HG03064 (cell line): ENCODE data around the gene LETM1.

Source experiments
- ATAC-seq: cut with Tn5 transposase; IDR thresholded peaks from one replicate; pipeline ENCODE4 v1.9.1; 2021; ENCODE audit warnings: low read depth; ENCODE audit not compliant: unreplicated experiment

Gene LETM1

DNA sequence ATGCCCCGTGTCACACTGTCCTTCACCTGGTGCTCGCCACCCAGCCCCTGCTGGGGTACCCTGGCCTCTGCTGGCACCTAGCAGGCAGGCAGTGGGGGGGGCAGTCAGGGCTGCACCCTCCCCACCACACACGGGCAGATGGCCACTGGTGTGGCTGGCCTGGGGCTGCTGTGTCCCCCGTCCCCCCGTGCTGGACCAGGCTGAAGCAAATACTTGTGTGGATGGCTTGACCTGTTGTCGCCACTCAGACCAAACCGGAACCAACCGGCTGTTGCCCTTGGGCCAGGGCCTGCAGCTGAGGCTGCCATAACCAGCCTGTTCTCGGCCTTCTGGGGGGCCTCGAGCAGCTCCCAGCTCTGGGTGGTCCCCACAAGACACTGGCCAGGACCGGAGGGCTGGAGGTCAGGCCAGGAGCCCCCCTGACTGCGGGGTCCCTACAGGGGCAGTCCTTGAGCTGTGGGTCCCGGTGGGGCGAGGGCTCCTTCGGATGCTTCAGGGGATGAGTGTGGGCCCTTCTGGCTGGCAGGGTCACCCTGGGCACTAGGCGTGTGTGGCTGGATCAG is 58.6 kb downstream of the LETM1 start:
- ATAC-seq = no peak

GRCh38 chr4:1796486-1797204 is 59.3 kb downstream of the LETM1 start:
- no peak for ATAC-seq

GRCh38 chr4:1795299-1796195 is 60.4 kb downstream of the LETM1 start:
- no peak for ATAC-seq

GRCh38 chr4:1794809-1795298 is 61.1 kb downstream of the LETM1 start:
- no peak for ATAC-seq

- no peak for ATAC-seq
These were observed 61.8 kb downstream of the LETM1 start for GRCh38 chr4:1793940-1794808.

GRCh38 chr4:1793496-1793840 is 62.5 kb downstream of the LETM1 start:
- ATAC-seq = no peak

GRCh38 chr4:1792832-1793495 is 63.0 kb downstream of the LETM1 start, which contains the start of gene FGFR3:
TSS of gene FGFR3 (plus strand) at chr4:1793293. CDS start at chr4:1793935, 642 bp downstream.
- ATAC-seq = no peak

DNA sequence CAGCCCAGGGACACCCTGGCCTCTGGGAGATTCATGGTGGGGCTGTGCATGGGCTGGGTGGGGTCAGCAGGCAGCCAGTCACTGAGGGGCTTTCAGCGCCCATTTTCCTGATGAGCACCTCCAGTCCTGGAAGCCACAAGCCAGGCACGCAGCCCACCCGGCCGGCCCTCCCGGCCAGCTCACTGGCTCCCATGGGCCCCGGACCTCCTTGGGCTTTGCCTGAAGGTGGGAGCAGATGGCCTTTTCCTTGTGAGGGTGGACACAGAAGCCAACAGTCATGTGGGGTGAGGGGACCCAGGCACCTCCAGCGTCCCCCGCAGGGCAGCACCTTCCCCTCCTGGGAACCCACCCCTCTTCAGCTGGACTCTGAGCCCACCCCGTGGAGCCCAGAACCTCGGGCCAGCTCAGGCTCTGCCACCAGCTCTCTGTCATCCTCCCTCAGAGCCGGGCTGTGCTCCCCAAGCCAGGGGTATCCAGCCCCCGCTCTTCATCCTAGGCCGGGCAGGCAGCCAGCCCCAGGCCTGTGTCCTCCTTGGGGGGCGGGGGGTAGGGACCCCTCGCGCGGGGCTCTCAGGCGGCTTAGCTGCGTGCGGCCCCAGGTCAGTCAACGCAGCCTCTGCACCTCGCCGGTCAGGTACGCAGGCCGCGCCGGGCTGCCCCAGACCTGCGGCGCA is 63.7 kb downstream of the LETM1 start:
- ATAC-seq = no peak

- no peak for ATAC-seq
These were observed 66.0 kb downstream of the LETM1 start for GRCh38 chr4:1790005-1790404.

DNA sequence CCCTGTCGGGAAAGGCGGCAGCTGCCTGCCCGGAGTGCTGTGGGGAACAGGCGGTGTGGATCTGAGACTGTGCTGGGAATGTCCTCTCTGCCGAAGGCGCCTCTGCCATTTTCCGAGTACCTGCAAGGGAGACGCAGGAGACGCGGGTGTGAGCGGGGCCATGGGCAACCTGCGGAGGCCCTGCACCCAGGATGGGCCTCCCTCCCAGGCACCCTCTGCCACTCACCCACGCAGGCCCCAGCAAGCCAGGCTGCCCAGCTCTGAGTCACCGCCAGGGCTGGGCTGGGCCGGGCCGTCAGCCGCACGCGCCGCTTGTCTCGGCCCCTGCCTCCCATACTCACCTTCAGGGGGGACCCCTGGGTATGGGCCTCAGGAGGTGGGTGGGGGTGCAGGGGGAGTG is 66.4 kb downstream of the LETM1 start:
- no peak for ATAC-seq

GRCh38 chr4:1788254-1788973 is 67.5 kb downstream of the LETM1 start:
- no peak for ATAC-seq

- ATAC-seq = no peak
These were observed 68.4 kb downstream of the LETM1 start for GRCh38 chr4:1787411-1788077.

- ATAC-seq = no peak
These were observed 69.2 kb downstream of the LETM1 start for GRCh38 chr4:1786544-1787362.

- no peak for ATAC-seq
These were observed 70.4 kb downstream of the LETM1 start for GRCh38 chr4:1785592-1785991.

- no peak for ATAC-seq
These were observed 71.0 kb downstream of the LETM1 start for GRCh38 chr4:1784789-1785591.

DNA sequence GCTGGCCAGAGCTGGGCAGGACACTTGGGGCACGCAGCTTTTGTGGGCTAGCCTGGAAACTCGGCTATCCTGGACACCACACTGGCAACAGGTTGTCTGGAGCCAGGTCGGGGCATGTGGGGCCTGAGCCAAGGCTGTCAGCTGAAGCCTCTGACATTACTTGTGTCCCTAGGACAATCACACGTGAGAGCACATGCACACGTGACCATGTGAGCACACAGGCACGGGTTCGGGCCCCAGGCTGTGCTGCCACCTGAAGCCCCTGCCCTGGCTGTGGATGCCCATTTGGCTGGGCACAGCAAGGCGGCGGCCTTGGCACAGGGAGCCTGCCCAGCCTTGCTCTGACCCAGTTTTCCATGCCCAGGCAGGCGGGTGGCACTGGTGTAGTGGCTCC is 71.6 kb downstream of the LETM1 start:
- no peak for ATAC-seq

DNA sequence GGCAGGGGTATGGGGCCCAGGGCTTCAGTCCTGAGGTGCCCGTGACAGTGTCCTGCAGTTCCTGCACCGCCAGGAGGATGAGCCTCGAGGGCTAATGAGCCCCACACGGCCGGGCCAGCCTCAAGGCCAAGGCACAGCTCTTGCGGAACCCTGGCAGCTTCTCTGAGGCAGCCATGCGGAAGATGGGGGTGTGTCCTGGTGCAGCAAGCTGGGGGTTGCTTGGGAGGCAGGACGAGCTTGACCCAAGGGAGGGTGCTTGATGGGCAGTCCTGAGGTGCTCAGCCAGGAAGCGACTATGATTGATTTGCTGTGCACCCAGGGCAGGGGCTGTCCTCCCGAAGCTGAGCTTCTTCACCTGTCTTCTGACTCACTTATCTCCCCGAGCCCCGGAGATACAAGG is 72.0 kb downstream of the LETM1 start:
- ATAC-seq = no peak
